SK-N-SH (cell line): ENCODE results near the gene STARD3. TPM values are rescaled to one million over a fixed set of nuclear protein-coding genes. Genes with fewer than 3 reads are reported as not detected.

ENCODE experiments used
- CTCF ChIA-PET: fragments of 300-600, 350-600 bp; formaldehyde crosslinking; extraction: SDS; loops from one replicate; lab custom pipeline; 2021; lab: Yijun Ruan, JAX
- POLR2A ChIA-PET: fragments of 350-600 bp; sonication (Branson Sonifier 250); formaldehyde crosslinking; extraction: SDS; loops from one replicate; lab custom pipeline; 2020; ENCODE audit warnings: antibody characterized with exemption, inconsistent platforms; lab: Yijun Ruan, JAX
- DNase-seq: peaks from one replicate; pipeline ENCODE4 v3.0.0; 2012
- H2AFZ ChIP-seq: fragments of 200-600 bp; sonication (generic); 2 replicates; pipeline ENCODE4 v1.8.1; 2016; ENCODE audit warnings: antibody characterized with exemption, mild to moderate bottlenecking, low read depth
- H3F3A ChIP-seq: fragments of 200-600 bp; sonication (generic); replicated peaks from 2 replicates; pipeline ENCODE3; 2016; ENCODE audit warnings: antibody characterized with exemption, mild to moderate bottlenecking; ENCODE audit not compliant: insufficient read depth
- H3K27ac ChIP-seq, 2 experiments: fragments of 200-500 bp in 1 of 2; fragments of 200-600 bp in 1 of 2; sonication (Bioruptor generic) in 1 of 2; sonication (generic), shearing (Covaris generic) in 1 of 2; 2 replicates each; pipeline versions ENCODE4 v1.5.1 to v1.6.1; 2014 to 2016; ENCODE audit warnings: low read depth in 2 of 2, inconsistent platforms in 1 of 2, low read length in 1 of 2, mild to moderate bottlenecking in 1 of 2, mixed read lengths in 1 of 2
- H3K27me3 ChIP-seq: fragments of 200-600 bp; sonication (generic), shearing (Covaris generic); 2 replicates; pipeline ENCODE4 v1.6.1; 2016; ENCODE audit warnings: mixed run types; ENCODE audit not compliant: insufficient read depth
- H3K36me3 ChIP-seq, 2 experiments: fragments of 200-500 bp in 1 of 2; fragments of 200-600 bp in 1 of 2; sonication (Bioruptor generic) in 1 of 2; sonication (generic) in 1 of 2; replicated peaks in 1 of 2; 2 replicates each; pipeline versions ENCODE3 to v1.5.1; 2014 to 2016; ENCODE audit warnings: low read length in 1 of 2, mild to moderate bottlenecking in 1 of 2; ENCODE audit not compliant: insufficient read depth in 2 of 2, control insufficient read depth in 1 of 2
- H3K4me1 ChIP-seq, 2 experiments: fragments of 200-500 bp in 1 of 2; fragments of 200-600 bp in 1 of 2; sonication (Bioruptor generic) in 1 of 2; sonication (generic), shearing (Covaris generic) in 1 of 2; 2 replicates each; pipeline versions ENCODE4 v1.5.1 to v1.6.1; 2014 to 2016; ENCODE audit warnings: low read depth in 1 of 2, low read length in 1 of 2, mixed run types in 1 of 2; ENCODE audit not compliant: insufficient read depth in 2 of 2, control insufficient read depth in 1 of 2
- H3K4me2 ChIP-seq: fragments of 200-600 bp; sonication (generic), shearing (Covaris generic); 2 replicates; pipeline ENCODE4 v1.6.1; 2017; ENCODE audit warnings: mixed run types
- H3K4me3 ChIP-seq, 2 experiments: fragments of 200-500 bp in 1 of 2; fragments of 200-600 bp in 1 of 2; sonication (Bioruptor generic) in 1 of 2; sonication (generic), shearing (Covaris generic) in 1 of 2; 2 replicates each; pipeline versions ENCODE4 v1.5.1 to v1.8.1; 2014 to 2016; ENCODE audit warnings: low read depth in 2 of 2, inconsistent platforms in 1 of 2, low read length in 1 of 2, mild to moderate bottlenecking in 1 of 2, mixed read lengths in 1 of 2, moderate library complexity in 1 of 2
- H3K79me2 ChIP-seq: fragments of 200-600 bp; sonication (generic); 2 replicates; pipeline ENCODE4 v1.8.1; 2017; ENCODE audit warnings: mild to moderate bottlenecking; ENCODE audit not compliant: insufficient read depth
- H3K9ac ChIP-seq: fragments of 200-600 bp; sonication (generic); 2 replicates; pipeline ENCODE4 v1.6.1; 2017; ENCODE audit warnings: mixed run types
- H3K9me2 ChIP-seq: fragments of 200-600 bp; sonication (generic); 2 replicates; pipeline ENCODE4 v1.6.1; 2017; ENCODE audit warnings: mixed run types
- H3K9me3 ChIP-seq: fragments of 200-600 bp; sonication (generic); 2 replicates; pipeline ENCODE4 v1.6.1; 2017; ENCODE audit warnings: mixed run types, mild to moderate bottlenecking, moderate library complexity
- H4K20me1 ChIP-seq: fragments of 200-600 bp; sonication (generic); 2 replicates; pipeline ENCODE4 v1.6.1; 2017; ENCODE audit warnings: mild to moderate bottlenecking, mixed run types; ENCODE audit not compliant: insufficient read depth
- CHD2 ChIP-seq: fragments of 150-350 bp; IDR thresholded peaks from 2 replicates; pipeline ENCODE4 v1.6.1; 2018; ENCODE audit warnings: low read length; ENCODE audit not compliant: partially characterized antibody
- ELF1 ChIP-seq: IDR thresholded peaks from 2 replicates; pipeline ENCODE4 v1.4.0; 2012
- EP300 ChIP-seq, 2 experiments: IDR thresholded peaks; 2 replicates each; pipeline versions ENCODE4 v1.4.0 to v1.6.1; 2012; ENCODE audit warnings: borderline replicate concordance in 1 of 2, low read depth in 1 of 2, low read length in 1 of 2
- FOXJ3 ChIP-seq: sonication (generic); formaldehyde crosslinking; IDR thresholded peaks from 2 replicates; pipeline ENCODE4 v1.5.1; 2020; ENCODE audit warnings: mild to moderate bottlenecking, missing genetic modification reagents
- GABPA ChIP-seq: IDR thresholded peaks from 2 replicates; pipeline ENCODE4 v1.4.0; 2012; ENCODE audit warnings: low read depth, mild to moderate bottlenecking
- GATA2 ChIP-seq: sonication (generic); formaldehyde crosslinking; IDR thresholded peaks from 2 replicates; pipeline ENCODE4 v1.5.0; 2020; ENCODE audit warnings: mild to moderate bottlenecking, missing genetic modification reagents
- JUND ChIP-seq: IDR thresholded peaks from 2 replicates; pipeline ENCODE4 v1.4.0; 2012
- MAX ChIP-seq: IDR thresholded peaks from 2 replicates; pipeline ENCODE4 v1.4.0; 2012; ENCODE audit warnings: low read depth
- MEF2A ChIP-seq: IDR thresholded peaks from 2 replicates; pipeline ENCODE4 v1.4.0; 2012; ENCODE audit warnings: low read depth, borderline replicate concordance
- MXI1 ChIP-seq: IDR thresholded peaks from 2 replicates; pipeline ENCODE4 v1.6.1; 2012; ENCODE audit warnings: mild to moderate bottlenecking, low read depth, low read length, improper control_type of control experiment
- NFIC ChIP-seq: IDR thresholded peaks from 2 replicates; pipeline ENCODE4 v1.4.0; 2012; ENCODE audit warnings: borderline replicate concordance
- NRF1 ChIP-seq: IDR thresholded peaks from 2 replicates; pipeline ENCODE4 v1.6.1; 2012; ENCODE audit warnings: low read depth, mild to moderate bottlenecking, low read length
- POLR2AphosphoS5 ChIP-seq: IDR thresholded peaks from 2 replicates; pipeline ENCODE4 v1.6.1; 2012; ENCODE audit warnings: low read depth, low read length
- RAD21 ChIP-seq: IDR thresholded peaks from 2 replicates; pipeline ENCODE4 v1.6.1; 2012; ENCODE audit warnings: mild to moderate bottlenecking, low read length
- SMC3 ChIP-seq: IDR thresholded peaks from 2 replicates; pipeline ENCODE4 v1.6.1; 2012; ENCODE audit warnings: low read depth, low read length, improper control_type of control experiment
- TAF1 ChIP-seq: IDR thresholded peaks from 2 replicates; pipeline ENCODE4 v1.6.1; 2012; ENCODE audit warnings: low read depth, mild to moderate bottlenecking, low read length, moderate library complexity, borderline replicate concordance
- TEAD4 ChIP-seq: IDR thresholded peaks from 2 replicates; pipeline ENCODE4 v1.4.0; 2012; ENCODE audit warnings: mild to moderate bottlenecking, borderline replicate concordance; ENCODE audit not compliant: insufficient read depth
- USF2 ChIP-seq: fragments of 150-350 bp; IDR thresholded peaks from 2 replicates; pipeline ENCODE4 v1.6.1; 2017; ENCODE audit warnings: antibody characterized with exemption, low read length, low read depth, borderline replicate concordance
- WGBS: methylation state at CpG from one replicate; pipeline ENCODE4 v1.1.6; 2017; ENCODE audit warnings: low lambda C conversion rate; 5-methylcytosine and 5-hydroxymethylcytosine counted together
- polyA plus RNA-seq, 3 experiments: library from polyadenylated mRNA; depleted of rRNA; stranded (reverse); fragments of >200 nt; gene quantifications; 2 replicates each; pipeline ENCODE4 v1.2.3, GENCODE V29; 2012
- TF ChIP-seq, protein P1 (sequence below): IDR thresholded peaks from 2 replicates; pipeline ENCODE4 v1.4.0; 2012; ENCODE audit warnings: low read depth, borderline replicate concordance

The STARD3 gene
- polyA plus RNA-seq, 1 of the 3 experiments (the other 2 are of a cell fraction), result 76.8 TPM

DNA sequence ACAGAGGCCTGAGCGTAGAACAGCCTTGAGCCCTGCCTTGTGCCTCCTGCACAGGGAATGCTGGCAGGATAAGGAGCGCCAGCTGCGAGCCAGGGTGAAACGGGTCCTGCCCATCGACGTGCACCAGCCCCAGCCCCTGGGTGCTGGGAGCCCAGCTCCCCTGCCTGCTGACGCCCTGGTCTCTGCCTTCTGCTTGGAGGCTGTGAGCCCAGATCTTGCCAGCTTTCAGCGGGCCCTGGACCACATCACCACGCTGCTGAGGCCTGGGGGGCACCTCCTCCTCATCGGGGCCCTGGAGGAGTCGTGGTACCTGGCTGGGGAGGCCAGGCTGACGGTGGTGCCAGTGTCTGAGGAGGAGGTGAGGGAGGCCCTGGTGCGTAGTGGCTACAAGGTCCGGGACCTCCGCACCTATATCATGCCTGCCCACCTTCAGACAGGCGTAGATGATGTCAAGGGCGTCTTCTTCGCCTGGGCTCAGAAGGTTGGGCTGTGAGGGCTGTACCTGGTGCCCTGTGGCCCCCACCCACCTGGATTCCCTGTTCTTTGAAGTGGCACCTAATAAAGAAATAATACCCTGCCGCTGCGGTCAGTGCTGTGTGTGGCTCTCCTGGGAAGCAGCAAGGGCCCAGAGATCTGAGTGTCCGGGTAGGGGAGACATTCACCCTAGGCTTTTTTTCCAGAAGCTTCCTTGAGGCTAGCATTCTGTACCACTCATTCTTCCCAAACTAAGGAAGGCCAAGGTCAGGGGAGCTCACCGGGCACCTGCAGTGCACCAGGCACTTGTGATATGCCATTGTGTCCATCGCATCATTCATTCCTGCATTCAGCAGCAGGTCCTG lies 33.2 kb downstream of the STARD3 start:
- no peaks in the 10 kb centered on the region for H3K9me3 ChIP-seq
- H2AFZ ChIP-seq, result no peak overlapping the region
- H3K4me1 ChIP-seq, result peaks cover 0 to 12% of the 10 kb centered on the region in 2 experiments; a peak in 1 of 4 replicates
- H3K36me3 ChIP-seq, result no peaks in the 10 kb centered on the region
- POLR2A ChIA-PET, result interaction anchor here (1.1 to 1.4 kb wide), 3 partner anchors 10 to 51 kb away, joined by 3 to 4 read pairs (median 4); no protein-coding TSS in a partner anchor
- CTCF ChIA-PET, result interaction anchor here (0.8 to 15.8 kb wide), 9 partner anchors 11 to 122 kb away, joined by 3 to 279 read pairs (median 8); partner anchors contain the start of genes MIEN1 and PPP1R1B
- peak; percentile 26 for DNase-seq
- H3F3A ChIP-seq, result no peaks in the 10 kb centered on the region
- TF ChIP-seq NRF1, result no peak
- TF ChIP-seq TEAD4, result no peak
- TF ChIP-seq TAF1, result no peak
- no peak for TF ChIP-seq SMC3
- TF ChIP-seq POLR2AphosphoS5, result no peak
- no peak for TF ChIP-seq MXI1
- TF ChIP-seq ELF1, result no peak
- TF ChIP-seq MEF2A, result no peak
- no peak for TF ChIP-seq CHD2
- no peak for TF ChIP-seq GABPA
- TF ChIP-seq RAD21, result no peak
- TF ChIP-seq FOXJ3 (CRISPR knock-in tag), result no peak
- TF ChIP-seq JUND, result no peak
- no peak for TF ChIP-seq EP300 (IDR thresholded peaks at IDR 0.05; ENCODE audit: borderline replicate concordance in 1 of 2, low read depth in 1 of 2, low read length in 1 of 2)
- no peak for TF ChIP-seq USF2
- TF ChIP-seq GATA2, result no peak
- no peak for TF ChIP-seq NFIC
- TF ChIP-seq MAX, result no peak
- TF ChIP-seq, protein P1, sequence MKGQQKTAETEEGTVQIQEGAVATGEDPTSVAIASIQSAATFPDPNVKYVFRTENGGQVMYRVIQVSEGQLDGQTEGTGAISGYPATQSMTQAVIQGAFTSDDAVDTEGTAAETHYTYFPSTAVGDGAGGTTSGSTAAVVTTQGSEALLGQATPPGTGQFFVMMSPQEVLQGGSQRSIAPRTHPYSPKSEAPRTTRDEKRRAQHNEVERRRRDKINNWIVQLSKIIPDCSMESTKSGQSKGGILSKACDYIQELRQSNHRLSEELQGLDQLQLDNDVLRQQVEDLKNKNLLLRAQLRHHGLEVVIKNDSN, result no peak
- no peaks in the 10 kb centered on the region for H3K27me3 ChIP-seq
- H3K79me2 ChIP-seq, result no peaks in the 10 kb centered on the region
- H4K20me1 ChIP-seq, result no peaks in the 10 kb centered on the region
- H3K9ac ChIP-seq, result no peak overlapping the region
- H3K9me2 ChIP-seq, result no peaks in the 10 kb centered on the region
- no peak overlapping the region for H3K27ac ChIP-seq
- H3K4me3 ChIP-seq, result no peak overlapping the region
- 93% methylated on average over 15 of the region's 23 CpGs for WGBS
- H3K4me2 ChIP-seq, result no peak overlapping the region
